Smooth muscle cell (in vitro differentiated cells): Measurements from ENCODE around the gene INIP. TPM values are rescaled to one million over a fixed set of nuclear protein-coding genes. Genes with fewer than 3 reads are reported as not detected.

Experiments
- DNase-seq: peaks from one replicate; lab custom pipeline; 2025; ENCODE audit not compliant: unreplicated experiment; lab: John Stamatoyannopoulos, UW
- H2AFZ ChIP-seq: fragments of 200-600 bp; sonication (generic); 2 replicates; pipeline ENCODE4 v1.6.0; 2016; ENCODE audit warnings: antibody characterized with exemption, low read depth, mild to moderate bottlenecking
- H3F3A ChIP-seq: fragments of 200-600 bp; sonication (generic); 2 replicates; pipeline ENCODE4 v1.6.0; 2017; ENCODE audit warnings: antibody characterized with exemption, low read depth
- H3K27ac ChIP-seq: fragments of 200-600 bp; sonication (generic); 2 replicates; pipeline ENCODE4 v1.5.1; 2016; ENCODE audit warnings: low read depth, mild to moderate bottlenecking
- H3K27me3 ChIP-seq: fragments of 200-600 bp; sonication (generic); 2 replicates; pipeline ENCODE4 v1.6.1; 2016; ENCODE audit warnings: low read depth, mild to moderate bottlenecking
- H3K36me3 ChIP-seq: fragments of 200-600 bp; sonication (generic); 2 replicates; pipeline ENCODE4 v1.5.1; 2016; ENCODE audit warnings: low read depth
- H3K4me1 ChIP-seq: fragments of 200-600 bp; sonication (generic); 2 replicates; pipeline ENCODE4 v1.5.1; 2016; ENCODE audit warnings: low read depth
- H3K4me2 ChIP-seq: fragments of 200-600 bp; sonication (generic); 2 replicates; pipeline ENCODE4 v1.6.0; 2016; ENCODE audit warnings: mild to moderate bottlenecking
- H3K4me3 ChIP-seq: fragments of 200-600 bp; sonication (generic); 2 replicates; pipeline ENCODE4 v1.5.1; 2016; ENCODE audit warnings: mild to moderate bottlenecking
- H3K79me2 ChIP-seq: fragments of 200-600 bp; sonication (generic); 2 replicates; pipeline ENCODE4 v1.6.0; 2016; ENCODE audit warnings: low read depth, mild to moderate bottlenecking
- H3K9ac ChIP-seq: fragments of 200-600 bp; sonication (generic); 2 replicates; pipeline ENCODE4 v1.6.0; 2016; ENCODE audit warnings: low read depth
- H3K9me3 ChIP-seq: fragments of 200-600 bp; sonication (generic); replicated peaks from 2 replicates; pipeline ENCODE4 v1.5.1; 2016; ENCODE audit warnings: low read depth
- H4K20me1 ChIP-seq: fragments of 200-600 bp; sonication (generic); 2 replicates; pipeline ENCODE4 v1.6.0; 2016; ENCODE audit warnings: low read depth
- CTCF ChIP-seq: fragments of 200-600 bp; sonication (generic); IDR thresholded peaks from 2 replicates; pipeline ENCODE4 v1.5.1; 2017; ENCODE audit warnings: borderline replicate concordance, mild to moderate bottlenecking, antibody characterized with exemption; ENCODE audit not compliant: insufficient read depth, poor library complexity, severe bottlenecking
- WGBS: methylation state at CpG from one replicate; pipeline ENCODE4 v1.1.7; 2016; ENCODE audit warnings: low lambda C conversion rate; 5-methylcytosine and 5-hydroxymethylcytosine counted together
- polyA plus RNA-seq: library from polyadenylated mRNA; unstranded; fragments of >200 nt; fragmentation: Nextera tagmentation; extraction: Ambion mirVana; gene quantifications from 2 replicates; pipeline ENCODE4 v1.2.1, GENCODE V29; 2016
- total RNA-seq: library from RNA; depleted of rRNA; stranded (reverse); fragments of >200 nt; gene quantifications from 2 replicates; pipeline ENCODE4 v1.2.3, GENCODE V29; 2014

The INIP gene
- total and polyA plus RNA-seq, 2 experiments from 2014 or later, result 19.8 to 25.8 TPM

GRCh38 chr9:112754578-112754977 is 36.7 kb upstream of the INIP start:
- H2AFZ ChIP-seq, result no peak overlapping the region
- no peaks in the 10 kb centered on the region for H3K9me3 ChIP-seq
- H3K79me2 ChIP-seq, result peaks cover 13% of the 10 kb centered on the region
- H3K4me3 ChIP-seq, result no peak overlapping the region
- peaks cover 25% of the 10 kb centered on the region for H3K4me1 ChIP-seq
- H4K20me1 ChIP-seq, result peaks cover 40% of the 10 kb centered on the region
- DNase-seq, result no peak
- H3F3A ChIP-seq, result peaks cover 15% of the 10 kb centered on the region
- no peaks in the 10 kb centered on the region for H3K27me3 ChIP-seq
- no peak overlapping the region for H3K9ac ChIP-seq
- H3K4me2 ChIP-seq, result no peak overlapping the region
- no peaks in the 10 kb centered on the region for H3K36me3 ChIP-seq
- H3K27ac ChIP-seq, result peak overlapping the region; percentile 39
- no peak for TF ChIP-seq CTCF
- WGBS, result 25% methylated on average over 3 of the region's 3 CpGs

GRCh38 chr9:112753725-112754124 is 35.8 kb upstream of the INIP start:
- Histone ChIP-seq H3K27ac (peak overlapping the region; percentile 90), H3K36me3 (no peaks in the 10 kb centered on the region), H3K9me3 (no peaks in the 10 kb centered on the region), H3K9ac (peak overlapping the region; percentile 69), H4K20me1 (peaks cover 40% of the 10 kb centered on the region), H2AFZ (no peak overlapping the region), H3F3A (peaks cover 16% of the 10 kb centered on the region), H3K27me3 (no peaks in the 10 kb centered on the region), H3K4me3 (no peak overlapping the region), H3K4me1 (peaks cover 26% of the 10 kb centered on the region), H3K4me2 (peak overlapping the region; percentile 96), H3K79me2 (peaks cover 7% of the 10 kb centered on the region)
- DNase-seq, result no peak
- no peak for TF ChIP-seq CTCF
- 44% methylated on average over 2 of the region's 2 CpGs for WGBS

- peak overlapping the region; percentile 79 for H3K4me3 ChIP-seq
- peaks cover 40% of the 10 kb centered on the region for H4K20me1 ChIP-seq
- H3K27me3 ChIP-seq, result no peaks in the 10 kb centered on the region
- DNase-seq, result no peak
- H3F3A ChIP-seq, result peaks cover 16% of the 10 kb centered on the region
- H3K27ac ChIP-seq, result peak overlapping the region; percentile 90
- peaks cover 26% of the 10 kb centered on the region for H3K4me1 ChIP-seq
- no peak for TF ChIP-seq CTCF
- 81% methylated on average over 6 of the region's 6 CpGs for WGBS
- no peaks in the 10 kb centered on the region for H3K36me3 ChIP-seq
- peaks cover 6% of the 10 kb centered on the region for H3K79me2 ChIP-seq
- no peak overlapping the region for H2AFZ ChIP-seq
- H3K9ac ChIP-seq, result no peak overlapping the region
- peak overlapping the region; percentile 96 for H3K4me2 ChIP-seq
- H3K9me3 ChIP-seq, result no peaks in the 10 kb centered on the region
These were observed 34.6 kb upstream of the INIP start for GRCh38 chr9:112752334-112753125.
